GM21447 (cell line): ENCODE data around the gene C11orf21.
"Not testable (repeated sequence)": the region's sequence is repeated elsewhere in the genome, so short reads cannot be mapped to it uniquely, and the experiment has no call there.

Experiments used
- ATAC-seq: cut with Tn5 transposase; IDR thresholded peaks from one replicate; pipeline ENCODE4 v1.9.1; 2021; ENCODE audit not compliant: unreplicated experiment

C11orf21 gene

GRCh38 chr11:2297623-2298030 lies 4.1 kb downstream of the C11orf21 start:
- no peak for ATAC-seq

GRCh38 chr11:2296913-2297622 lies 4.7 kb downstream of the C11orf21 start:
- ATAC-seq = no peak

- ATAC-seq = no peak
Observed at GRCh38 chr11:2295971-2296912, 5.5 kb downstream of the C11orf21 start.

GRCh38 chr11:2294926-2295290 lies 6.8 kb downstream of the C11orf21 start:
- ATAC-seq = no peak

GRCh38 chr11:2293984-2294925 lies 7.5 kb downstream of the C11orf21 start:
- ATAC-seq = no peak

GRCh38 chr11:2293531-2293971 lies 8.2 kb downstream of the C11orf21 start:
- no peak for ATAC-seq

GRCh38 chr11:2290351-2290841 lies 11.3 kb downstream of the C11orf21 start:
- no peak for ATAC-seq

- ATAC-seq = no peak
Observed at GRCh38 chr11:2289859-2290258, 11.9 kb downstream of the C11orf21 start.

- no peak for ATAC-seq
Observed at GRCh38 chr11:2289350-2289749, 12.4 kb downstream of the C11orf21 start.

- no peak for ATAC-seq
Observed at GRCh38 chr11:2287091-2287490, 14.6 kb downstream of the C11orf21 start.

- ATAC-seq = not testable (repeated sequence)
Observed at GRCh38 chr11:2286350-2286749, 15.4 kb downstream of the C11orf21 start.

- ATAC-seq = no peak
Observed at GRCh38 chr11:2280208-2280607, 21.5 kb downstream of the C11orf21 start.

GRCh38 chr11:2277933-2278523 lies 23.7 kb downstream of the C11orf21 start:
- ATAC-seq = no peak

GRCh38 chr11:2277008-2277346 lies 24.7 kb downstream of the C11orf21 start:
- no peak for ATAC-seq

GRCh38 chr11:2276280-2277007 lies 25.3 kb downstream of the C11orf21 start:
- ATAC-seq = no peak

- no peak for ATAC-seq
Observed at GRCh38 chr11:2275334-2276279, 26.1 kb downstream of the C11orf21 start.

GRCh38 chr11:2273771-2274170 lies 27.9 kb downstream of the C11orf21 start:
- ATAC-seq = no peak

GRCh38 chr11:2273311-2273710 lies 28.4 kb downstream of the C11orf21 start:
- ATAC-seq = no peak

- ATAC-seq = no peak
Observed at GRCh38 chr11:2272946-2273280, 28.8 kb downstream of the C11orf21 start.
